ENCODE results near the gene IL1RN. TPM values are rescaled to one million over a fixed set of nuclear protein-coding genes. Genes with fewer than 3 reads are reported as not detected.

IL1RN gene
- total and polyA plus RNA-seq, 3 experiments from 2014 or later: 1.2 to 2.3 TPM; not detected in 1

GRCh38 chr2:113141451-113141850 is 14.1 kb downstream of the IL1RN start:
- H3K27ac ChIP-seq (ENCODE audit: low read depth, low read length): no peak overlapping the region
- H3K36me3 ChIP-seq (ENCODE audit: insufficient read depth, low read length): no peaks in the 10 kb centered on the region
- no peaks in the 10 kb centered on the region for H3K27me3 Mint-ChIP-seq
- ChIA-PET POLR2A (no interaction called here), CTCF (interaction anchor here (0.9 to 12.3 kb wide), 6 partner anchors 13 to 249 kb away, joined by 3 to 470 read pairs (median 8); partner anchors contain the start of gene PSD4)
- H3K4me1 Mint-ChIP-seq: peaks cover 13 to 22% (median 21%) of the 10 kb centered on the region in 3 donors
- H3K9me3 Mint-ChIP-seq: no peaks in the 10 kb centered on the region
- no peak overlapping the region for H3K27ac Mint-ChIP-seq
- H3K36me3 Mint-ChIP-seq: no peaks in the 10 kb centered on the region
- no peak for DNase-seq
- no peak overlapping the region for H3K4me3 ChIP-seq (ENCODE audit: low read length)
- H3K4me1 ChIP-seq (ENCODE audit: insufficient read depth, low read length): peaks cover 14% of the 10 kb centered on the region
- no peaks in the 10 kb centered on the region for H3K9me3 ChIP-seq (ENCODE audit: low read length)
- H3K27me3 ChIP-seq (ENCODE audit: insufficient read depth, low read length, poor library complexity, severe bottlenecking): no peaks in the 10 kb centered on the region
- no peak overlapping the region for H3K4me3 Mint-ChIP-seq

DNA sequence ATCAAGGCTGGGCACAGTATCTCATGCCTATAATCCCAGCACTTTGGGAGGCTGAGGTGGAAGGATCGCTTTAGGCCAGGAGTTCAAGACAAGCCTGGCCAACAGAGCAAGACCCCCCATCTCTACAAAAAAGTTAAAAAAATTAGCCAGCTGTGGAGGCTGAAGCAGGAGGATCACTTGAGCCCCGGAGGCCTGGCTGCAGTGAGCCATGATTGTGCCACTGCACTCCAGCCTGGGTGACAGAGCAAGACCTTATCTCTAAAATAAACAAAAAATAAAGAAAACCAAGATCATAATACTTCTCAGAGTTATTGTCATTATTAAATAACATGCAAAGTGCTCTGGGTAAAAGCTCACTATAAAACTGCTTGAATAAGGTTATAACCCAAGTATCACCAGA is 14.9 kb downstream of the IL1RN start:
- H3K27ac Mint-ChIP-seq: no peak overlapping the region
- H3K9me3 Mint-ChIP-seq: no peaks in the 10 kb centered on the region
- Histone ChIP-seq H3K9me3 (ENCODE audit: low read length) (no peaks in the 10 kb centered on the region), H3K27me3 (ENCODE audit: insufficient read depth, low read length, poor library complexity, severe bottlenecking) (no peaks in the 10 kb centered on the region), H3K27ac (ENCODE audit: low read depth, low read length) (no peak overlapping the region), H3K4me1 (ENCODE audit: insufficient read depth, low read length) (peaks cover 14% of the 10 kb centered on the region), H3K4me3 (ENCODE audit: low read length) (no peak overlapping the region), H3K36me3 (ENCODE audit: insufficient read depth, low read length) (no peaks in the 10 kb centered on the region)
- H3K27me3 Mint-ChIP-seq: no peaks in the 10 kb centered on the region
- ChIA-PET POLR2A (interaction anchor here (1.1 kb wide), 1 partner anchor 57 kb away, joined by 5 read pairs; no protein-coding TSS in a partner anchor), CTCF (interaction anchor here (0.9 to 12.3 kb wide), 5 partner anchors 14 to 248 kb away, joined by 3 to 470 read pairs (median 3); partner anchors contain the start of gene PSD4)
- peaks cover 12 to 17% (median 17%) of the 10 kb centered on the region in 3 donors for H3K4me1 Mint-ChIP-seq
- H3K36me3 Mint-ChIP-seq: no peaks in the 10 kb centered on the region
- no peak overlapping the region for H3K4me3 Mint-ChIP-seq
- no peak for DNase-seq

DNA sequence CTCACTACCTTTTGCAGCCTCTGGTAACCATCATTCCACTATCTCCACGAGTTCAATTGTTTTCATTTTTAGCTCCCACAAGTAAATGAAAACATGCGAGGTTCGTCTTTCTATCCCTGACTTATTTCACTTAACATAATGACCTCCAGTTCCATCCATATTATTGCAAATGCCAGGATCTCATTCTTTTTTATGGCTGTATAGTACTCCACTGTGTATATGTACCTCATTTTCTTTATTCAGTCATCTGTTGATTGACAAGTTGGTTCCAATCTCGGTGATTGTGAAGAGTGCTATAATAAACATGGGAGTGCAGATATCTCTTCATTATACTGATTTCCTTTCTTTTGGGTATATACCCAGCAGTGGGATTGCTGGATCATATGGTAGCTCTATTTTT is 16.9 kb downstream of the IL1RN start:
- no peak overlapping the region for H3K27ac ChIP-seq (ENCODE audit: low read depth, low read length)

DNA sequence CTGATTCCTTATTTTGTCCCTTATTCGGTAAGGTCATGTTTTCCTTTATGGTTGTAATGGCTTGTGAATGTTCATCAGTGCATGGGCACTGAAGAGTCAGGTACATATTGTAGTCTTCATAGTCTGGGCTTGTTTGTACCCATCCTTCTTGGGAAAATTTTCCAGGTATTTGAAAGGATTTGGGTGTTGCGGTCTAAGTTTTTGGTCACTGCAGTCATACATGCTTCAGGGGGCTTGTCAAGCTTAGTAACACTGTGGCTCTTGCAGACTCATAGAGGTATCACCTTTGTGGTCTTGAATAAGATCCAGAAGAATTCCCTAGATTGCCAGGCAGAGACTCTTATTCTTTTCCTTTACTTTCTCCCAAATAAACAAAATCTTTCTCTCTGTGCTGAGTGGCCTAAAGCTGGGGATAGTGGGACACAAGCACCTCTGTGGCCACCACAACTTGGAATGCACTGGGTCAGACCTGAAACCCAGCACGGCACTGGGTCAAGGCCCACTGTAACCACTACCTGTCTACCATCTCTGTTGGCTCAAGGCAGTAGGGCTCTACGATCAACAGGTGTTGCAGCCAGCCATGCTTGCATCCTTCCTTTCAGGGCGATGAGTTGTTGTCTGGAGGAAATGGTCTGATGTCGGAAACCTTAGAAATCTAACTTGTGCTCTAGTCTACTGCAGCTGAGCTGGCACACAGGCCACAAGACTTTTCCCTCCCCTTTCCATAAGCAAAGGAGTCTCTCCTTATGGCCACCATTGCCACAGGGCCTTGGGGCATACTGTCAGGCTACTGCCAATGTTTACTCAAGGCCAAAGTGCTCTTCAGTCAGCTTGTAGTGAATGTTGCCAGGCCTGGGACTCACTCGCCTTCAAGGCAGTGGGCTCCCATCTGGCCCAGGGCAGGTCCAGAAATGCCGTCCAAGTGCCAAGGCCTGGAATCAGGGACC is 21.5 kb downstream of the IL1RN start:
- Mint-ChIP-seq H3K27ac (no peak overlapping the region), H3K4me1 (no peaks in the 10 kb centered on the region), H3K9me3 (no peaks in the 10 kb centered on the region), H3K36me3 (peaks cover 0 to 2% (median 0%) of the 10 kb centered on the region in 3 donors), H3K27me3 (peaks cover 0 to 6% of the 10 kb centered on the region in 2 donors), H3K4me3 (no peak overlapping the region)
- ChIA-PET POLR2A (no interaction called here), CTCF (interaction anchor here (1.0 to 3.1 kb wide), 4 partner anchors 12 to 55 kb away, joined by 3 to 12 read pairs (median 5); no protein-coding TSS in a partner anchor)
- Histone ChIP-seq H3K27ac (ENCODE audit: low read depth, low read length) (no peak overlapping the region), H3K36me3 (ENCODE audit: insufficient read depth, low read length) (no peaks in the 10 kb centered on the region), H3K4me3 (ENCODE audit: low read length) (no peak overlapping the region), H3K4me1 (ENCODE audit: insufficient read depth, low read length) (no peaks in the 10 kb centered on the region), H3K27me3 (ENCODE audit: insufficient read depth, low read length, poor library complexity, severe bottlenecking) (no peaks in the 10 kb centered on the region), H3K9me3 (ENCODE audit: low read length) (no peaks in the 10 kb centered on the region)
- DNase-seq: no peak

More for the DNA sequence above, 16.9 kb downstream of the IL1RN start:
- Mint-ChIP-seq H3K4me3 (no peak overlapping the region), H3K27me3 (no peaks in the 10 kb centered on the region), H3K9me3 (no peaks in the 10 kb centered on the region), H3K4me1 (peaks cover 3 to 5% (median 3%) of the 10 kb centered on the region in 3 donors), H3K36me3 (no peaks in the 10 kb centered on the region), H3K27ac (peak overlapping the region in 1 of 8 donors; percentile 64)
- CTCF ChIA-PET: interaction anchor here (12.3 kb wide), 1 partner anchor 55 kb away, joined by 470 read pairs; no protein-coding TSS in a partner anchor
- H3K4me1 ChIP-seq (ENCODE audit: insufficient read depth, low read length): no peaks in the 10 kb centered on the region
- H3K27me3 ChIP-seq (ENCODE audit: insufficient read depth, low read length, poor library complexity, severe bottlenecking): no peaks in the 10 kb centered on the region
- POLR2A ChIA-PET: no interaction called here
- H3K4me3 ChIP-seq (ENCODE audit: low read length): no peak overlapping the region
- no peak for DNase-seq
- no peaks in the 10 kb centered on the region for H3K9me3 ChIP-seq (ENCODE audit: low read length)
- no peaks in the 10 kb centered on the region for H3K36me3 ChIP-seq (ENCODE audit: insufficient read depth, low read length)

DNA sequence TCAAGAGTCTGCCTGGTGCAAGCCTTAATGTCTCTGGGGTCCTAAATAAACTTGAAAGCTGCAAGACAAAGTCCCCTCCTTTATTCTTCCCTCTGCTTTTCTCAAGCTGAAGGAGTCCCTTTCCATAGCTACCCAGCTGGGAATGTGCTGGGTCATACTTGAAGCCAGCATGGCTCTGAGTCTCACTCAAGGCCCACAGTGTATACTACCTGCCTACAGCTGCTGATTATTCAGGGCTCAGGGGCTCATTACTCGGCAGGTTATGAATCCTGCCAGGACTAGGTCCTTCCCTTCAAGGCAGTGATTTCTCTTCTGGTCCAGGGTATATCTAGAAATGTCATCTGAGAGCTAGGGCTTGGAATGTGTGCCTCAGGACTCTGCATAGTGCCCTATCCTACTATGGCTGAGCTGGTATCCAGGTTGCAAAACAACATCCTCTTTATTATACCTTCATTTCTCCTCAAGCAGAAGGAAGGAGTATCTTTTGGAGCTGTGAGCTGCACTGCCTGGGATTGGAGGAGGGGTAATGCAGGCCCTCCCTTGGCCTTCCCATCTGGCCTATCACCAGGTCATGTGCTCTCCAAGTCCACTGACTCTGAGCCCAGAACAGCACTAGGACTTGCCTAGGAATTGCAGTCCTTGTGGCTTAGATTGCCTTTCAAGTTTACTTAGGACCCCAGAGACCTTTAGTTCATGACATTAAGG is 22.3 kb downstream of the IL1RN start:
- H3K27ac ChIP-seq (ENCODE audit: low read depth, low read length): no peak overlapping the region

GRCh38 chr2:113150258-113150601 is 22.8 kb downstream of the IL1RN start:
- H3K36me3 Mint-ChIP-seq: peaks cover 0 to 2% (median 0%) of the 10 kb centered on the region in 3 donors
- POLR2A ChIA-PET: no interaction called here

More for the DNA sequence above, 22.3 kb downstream of the IL1RN start:
- Histone ChIP-seq H3K27me3 (ENCODE audit: insufficient read depth, low read length, poor library complexity, severe bottlenecking) (no peaks in the 10 kb centered on the region), H3K4me3 (ENCODE audit: low read length) (no peak overlapping the region), H3K36me3 (ENCODE audit: insufficient read depth, low read length) (no peaks in the 10 kb centered on the region), H3K9me3 (ENCODE audit: low read length) (no peaks in the 10 kb centered on the region), H3K4me1 (ENCODE audit: insufficient read depth, low read length) (no peaks in the 10 kb centered on the region)
- no peaks in the 10 kb centered on the region for H3K4me1 Mint-ChIP-seq
- H3K4me3 Mint-ChIP-seq: no peak overlapping the region
- H3K27me3 Mint-ChIP-seq: peaks cover 0 to 6% of the 10 kb centered on the region in 2 donors
- peaks cover 0 to 2% (median 0%) of the 10 kb centered on the region in 3 donors for H3K36me3 Mint-ChIP-seq
- ChIA-PET CTCF (interaction anchor here (1.5 to 3.1 kb wide), 2 partner anchors 49 to 54 kb away, joined by 6 to 12 read pairs; no protein-coding TSS in a partner anchor), POLR2A (no interaction called here)
- no peaks in the 10 kb centered on the region for H3K9me3 Mint-ChIP-seq
- no peak overlapping the region for H3K27ac Mint-ChIP-seq
- no peak for DNase-seq

DNA sequence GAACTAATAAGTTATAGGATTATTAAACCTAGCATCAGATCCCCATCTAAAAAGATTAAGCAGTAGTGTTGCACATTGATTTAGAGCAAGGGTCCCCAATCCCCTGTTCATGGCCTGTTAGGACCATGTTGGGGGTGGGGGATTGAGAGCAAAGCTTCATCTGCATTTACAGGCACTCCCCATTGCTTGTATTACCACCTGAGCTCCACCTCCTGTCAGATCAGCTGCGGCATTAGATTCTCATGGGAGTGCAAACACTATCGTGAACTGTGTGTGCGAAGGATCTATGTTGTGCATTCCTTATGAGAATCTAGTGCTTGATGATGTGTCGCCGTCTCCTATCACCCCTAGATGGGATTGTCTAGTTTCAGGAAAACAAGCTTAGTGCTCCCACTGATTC is 27.9 kb downstream of the IL1RN start:
- no peak overlapping the region for H3K27ac ChIP-seq (ENCODE audit: low read depth, low read length)
- peaks cover 0 to 4% (median 2%) of the 10 kb centered on the region in 3 donors for H3K36me3 Mint-ChIP-seq
- no peak overlapping the region for H3K4me3 ChIP-seq (ENCODE audit: low read length)
- no peaks in the 10 kb centered on the region for H3K36me3 ChIP-seq (ENCODE audit: insufficient read depth, low read length)
- no peaks in the 10 kb centered on the region for H3K9me3 Mint-ChIP-seq
- H3K4me1 ChIP-seq (ENCODE audit: insufficient read depth, low read length): peaks cover 25% of the 10 kb centered on the region
- H3K9me3 ChIP-seq (ENCODE audit: low read length): no peaks in the 10 kb centered on the region
- peaks cover 16 to 27% (median 23%) of the 10 kb centered on the region in 3 donors for H3K4me1 Mint-ChIP-seq
- no peaks in the 10 kb centered on the region for H3K27me3 ChIP-seq (ENCODE audit: insufficient read depth, low read length, poor library complexity, severe bottlenecking)
- DNase-seq: no peak
- no peaks in the 10 kb centered on the region for H3K27me3 Mint-ChIP-seq
- H3K27ac Mint-ChIP-seq: peak overlapping the region in 1 of 8 donors; percentile 24
- peak overlapping the region in 1 of 7 donors; percentile 67 for H3K4me3 Mint-ChIP-seq
- CTCF ChIA-PET: interaction anchor here (1.0 to 6.3 kb wide), 6 partner anchors 8 to 48 kb away, joined by 3 to 51 read pairs (median 20); partner anchors contain the start of gene PSD4
- POLR2A ChIA-PET: interaction anchor here (3.0 to 4.3 kb wide), 2 partner anchors 11 to 19 kb away, joined by 13 to 40 read pairs; partner anchors contain the start of gene PSD4

More at GRCh38 chr2:113150258-113150601, 22.8 kb downstream of the IL1RN start:
- H3K27me3 Mint-ChIP-seq: peaks cover 0 to 6% of the 10 kb centered on the region in 2 donors
- no peak for DNase-seq
- Histone ChIP-seq H3K36me3 (ENCODE audit: insufficient read depth, low read length) (no peaks in the 10 kb centered on the region), H3K9me3 (ENCODE audit: low read length) (no peaks in the 10 kb centered on the region), H3K27ac (ENCODE audit: low read depth, low read length) (no peak overlapping the region), H3K4me3 (ENCODE audit: low read length) (no peak overlapping the region), H3K27me3 (ENCODE audit: insufficient read depth, low read length, poor library complexity, severe bottlenecking) (no peaks in the 10 kb centered on the region), H3K4me1 (ENCODE audit: insufficient read depth, low read length) (no peaks in the 10 kb centered on the region)
- H3K4me3 Mint-ChIP-seq: no peak overlapping the region
- no peak overlapping the region for H3K27ac Mint-ChIP-seq
- H3K9me3 Mint-ChIP-seq: no peaks in the 10 kb centered on the region
- CTCF ChIA-PET: interaction anchor here (1.5 to 3.1 kb wide), 2 partner anchors 48 to 54 kb away, joined by 6 to 12 read pairs; no protein-coding TSS in a partner anchor
- H3K4me1 Mint-ChIP-seq: no peaks in the 10 kb centered on the region
